ENCODE data around the gene NAALADL2.

The NAALADL2 gene

GRCh38 chr3:175222356-175222755 is 363.2 kb downstream of the NAALADL2 start:
- TF ChIP-seq CREB1 (IDR thresholded peaks at IDR 0.05; ENCODE audit: low read depth) (no peak), RAD21 (IDR thresholded peaks at IDR 0.05; ENCODE audit: low read depth) (no peak), TCF12 (IDR thresholded peaks at IDR 0.05; ENCODE audit: low read depth) (no peak), REST (IDR thresholded peaks at IDR 0.05; ENCODE audit: low read depth) (no peak), EP300 (IDR thresholded peaks at IDR 0.05; ENCODE audit: borderline replicate concordance) (no peak), ZBTB7A (IDR thresholded peaks at IDR 0.05; ENCODE audit: low read depth) (no peak), FOXM1 (IDR thresholded peaks at IDR 0.05; ENCODE audit: borderline replicate concordance, low read depth) (no peak), TEAD4 (IDR thresholded peaks at IDR 0.05) (no peak), YY1 (IDR thresholded peaks at IDR 0.05; ENCODE audit: low read depth) (no peak), NFIC (IDR thresholded peaks at IDR 0.05) (no peak), TAF1 (IDR thresholded peaks at IDR 0.05; ENCODE audit: low read depth) (no peak), CEBPB (IDR thresholded peaks at IDR 0.05) (no peak), EGR1 (IDR thresholded peaks at IDR 0.05) (no peak)
- TF ChIP-seq, protein P1, sequence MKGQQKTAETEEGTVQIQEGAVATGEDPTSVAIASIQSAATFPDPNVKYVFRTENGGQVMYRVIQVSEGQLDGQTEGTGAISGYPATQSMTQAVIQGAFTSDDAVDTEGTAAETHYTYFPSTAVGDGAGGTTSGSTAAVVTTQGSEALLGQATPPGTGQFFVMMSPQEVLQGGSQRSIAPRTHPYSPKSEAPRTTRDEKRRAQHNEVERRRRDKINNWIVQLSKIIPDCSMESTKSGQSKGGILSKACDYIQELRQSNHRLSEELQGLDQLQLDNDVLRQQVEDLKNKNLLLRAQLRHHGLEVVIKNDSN (IDR thresholded peaks at IDR 0.05): no peak
- TF ChIP-seq, protein P2, sequence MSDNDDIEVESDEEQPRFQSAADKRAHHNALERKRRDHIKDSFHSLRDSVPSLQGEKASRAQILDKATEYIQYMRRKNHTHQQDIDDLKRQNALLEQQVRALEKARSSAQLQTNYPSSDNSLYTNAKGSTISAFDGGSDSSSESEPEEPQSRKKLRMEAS (IDR thresholded peaks at IDR 0.05): no peak

- TF ChIP-seq EP300 (IDR thresholded peaks at IDR 0.05; ENCODE audit: borderline replicate concordance): no peak
- TF ChIP-seq ZBTB7A (IDR thresholded peaks at IDR 0.05; ENCODE audit: low read depth): no peak
- TF ChIP-seq, protein P2 (IDR thresholded peaks at IDR 0.05): no peak
- no peak for TF ChIP-seq REST (IDR thresholded peaks at IDR 0.05; ENCODE audit: low read depth)
- no peak for TF ChIP-seq RAD21 (IDR thresholded peaks at IDR 0.05; ENCODE audit: low read depth)
- TF ChIP-seq, protein P1 (IDR thresholded peaks at IDR 0.05): no peak
- no peak for TF ChIP-seq CREB1 (IDR thresholded peaks at IDR 0.05; ENCODE audit: low read depth)
- TF ChIP-seq CEBPB (IDR thresholded peaks at IDR 0.05): no peak
- TF ChIP-seq TAF1 (IDR thresholded peaks at IDR 0.05; ENCODE audit: low read depth): no peak
- TF ChIP-seq TEAD4 (IDR thresholded peaks at IDR 0.05): no peak
- no peak for TF ChIP-seq YY1 (IDR thresholded peaks at IDR 0.05; ENCODE audit: low read depth)
- no peak for TF ChIP-seq EGR1 (IDR thresholded peaks at IDR 0.05)
- no peak for TF ChIP-seq TCF12 (IDR thresholded peaks at IDR 0.05; ENCODE audit: low read depth)
- TF ChIP-seq NFIC (IDR thresholded peaks at IDR 0.05): no peak
- TF ChIP-seq FOXM1 (IDR thresholded peaks at IDR 0.05; ENCODE audit: borderline replicate concordance, low read depth): no peak
These were observed 364.9 kb downstream of the NAALADL2 start for GRCh38 chr3:175224051-175224450.

DNA sequence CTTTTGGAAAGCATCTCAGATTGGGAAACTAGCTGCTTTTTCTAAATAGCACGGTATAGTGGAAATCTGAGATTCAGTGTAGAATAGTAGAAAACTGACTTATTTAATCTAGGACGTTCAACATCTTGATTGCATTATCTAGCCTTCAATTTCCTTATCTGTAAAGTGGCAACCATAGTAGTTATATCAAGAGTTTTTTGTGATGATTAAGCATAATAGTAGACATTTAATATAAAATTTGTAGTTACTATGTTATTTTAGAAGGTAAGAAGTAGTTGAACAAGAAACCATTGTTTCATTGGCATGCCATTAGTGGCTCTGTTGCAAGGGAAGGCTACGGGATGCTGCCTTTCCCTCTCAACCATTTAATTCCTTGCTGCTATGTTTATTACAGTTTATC is 367.3 kb downstream of the NAALADL2 start:
- no peak for TF ChIP-seq TEAD4 (IDR thresholded peaks at IDR 0.05)
- no peak for TF ChIP-seq EGR1 (IDR thresholded peaks at IDR 0.05)
- TF ChIP-seq, protein P1 (IDR thresholded peaks at IDR 0.05): no peak
- TF ChIP-seq RAD21 (IDR thresholded peaks at IDR 0.05; ENCODE audit: low read depth): no peak

DNA sequence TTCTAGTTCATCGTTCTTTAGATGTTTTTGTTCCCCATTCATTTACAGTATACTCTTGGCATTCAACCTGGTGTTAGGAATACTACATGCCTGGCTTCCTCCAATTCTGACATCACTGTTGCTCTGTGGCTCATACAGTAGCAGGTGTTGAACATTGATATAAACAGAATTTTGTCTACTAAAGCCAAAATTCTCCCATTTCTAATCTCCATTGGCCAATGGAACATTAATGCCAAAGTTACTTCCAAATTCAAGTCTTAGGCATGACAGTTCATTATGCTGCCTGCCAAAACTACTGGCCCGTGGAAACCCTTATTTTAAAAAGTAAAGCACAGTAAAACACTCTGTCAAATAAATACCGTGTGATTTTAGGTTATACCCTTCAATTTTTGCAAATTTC is 368.0 kb downstream of the NAALADL2 start:
- TF ChIP-seq REST (IDR thresholded peaks at IDR 0.05; ENCODE audit: low read depth) (no peak), TAF1 (IDR thresholded peaks at IDR 0.05; ENCODE audit: low read depth) (no peak), EP300 (IDR thresholded peaks at IDR 0.05; ENCODE audit: borderline replicate concordance) (no peak), CEBPB (IDR thresholded peaks at IDR 0.05) (no peak), TEAD4 (IDR thresholded peaks at IDR 0.05) (no peak), RAD21 (IDR thresholded peaks at IDR 0.05; ENCODE audit: low read depth) (no peak)
